ENCODE results near the gene PRM3.

Gene PRM3

DNA sequence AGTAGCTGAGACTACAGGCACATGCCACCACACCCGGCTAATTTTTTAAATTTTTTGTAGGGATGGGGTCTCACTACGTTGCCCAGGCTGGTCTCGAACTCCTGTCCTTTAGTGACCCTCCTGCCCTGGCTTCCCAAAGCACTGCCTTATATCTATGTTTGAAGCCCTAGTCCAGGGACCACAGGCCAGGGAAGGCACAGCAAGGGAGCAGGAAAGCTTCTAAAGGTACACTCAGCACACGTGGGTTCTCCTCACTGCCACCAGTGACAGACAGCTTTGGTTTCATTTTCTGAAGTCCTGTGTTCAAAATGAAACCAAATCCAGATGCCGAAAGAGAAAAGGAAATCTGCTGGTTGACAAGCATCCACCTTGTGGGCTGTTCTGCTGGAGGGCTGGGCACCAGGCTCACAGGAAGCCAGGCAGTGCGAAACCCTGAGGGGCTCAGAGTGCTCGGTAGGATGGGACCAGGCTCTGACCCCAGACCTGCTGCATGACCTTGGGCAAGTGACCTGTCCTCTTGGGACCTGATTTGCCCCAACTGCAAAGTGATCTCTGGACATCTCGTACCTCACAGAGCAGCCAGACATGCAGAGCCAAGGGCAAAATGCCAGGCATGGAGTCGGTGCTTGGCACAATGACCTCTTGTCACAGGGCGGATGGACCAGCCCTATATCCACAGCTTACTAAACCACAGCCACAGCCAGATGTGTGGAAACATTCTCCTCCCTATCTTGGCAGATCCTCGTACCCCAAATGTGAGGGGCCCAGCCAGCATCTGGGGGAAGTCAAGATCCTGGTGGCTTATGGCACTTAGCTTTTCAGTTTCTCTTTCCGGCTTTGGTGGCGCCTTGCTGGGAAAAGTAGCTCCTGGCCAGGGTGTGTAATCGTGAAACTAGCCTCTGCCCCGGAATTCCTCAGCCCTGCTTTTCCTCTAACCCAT, 14.6 kb downstream of the PRM3 start:
- DNase-seq (ENCODE audit: low read depth) = no peak

DNA sequence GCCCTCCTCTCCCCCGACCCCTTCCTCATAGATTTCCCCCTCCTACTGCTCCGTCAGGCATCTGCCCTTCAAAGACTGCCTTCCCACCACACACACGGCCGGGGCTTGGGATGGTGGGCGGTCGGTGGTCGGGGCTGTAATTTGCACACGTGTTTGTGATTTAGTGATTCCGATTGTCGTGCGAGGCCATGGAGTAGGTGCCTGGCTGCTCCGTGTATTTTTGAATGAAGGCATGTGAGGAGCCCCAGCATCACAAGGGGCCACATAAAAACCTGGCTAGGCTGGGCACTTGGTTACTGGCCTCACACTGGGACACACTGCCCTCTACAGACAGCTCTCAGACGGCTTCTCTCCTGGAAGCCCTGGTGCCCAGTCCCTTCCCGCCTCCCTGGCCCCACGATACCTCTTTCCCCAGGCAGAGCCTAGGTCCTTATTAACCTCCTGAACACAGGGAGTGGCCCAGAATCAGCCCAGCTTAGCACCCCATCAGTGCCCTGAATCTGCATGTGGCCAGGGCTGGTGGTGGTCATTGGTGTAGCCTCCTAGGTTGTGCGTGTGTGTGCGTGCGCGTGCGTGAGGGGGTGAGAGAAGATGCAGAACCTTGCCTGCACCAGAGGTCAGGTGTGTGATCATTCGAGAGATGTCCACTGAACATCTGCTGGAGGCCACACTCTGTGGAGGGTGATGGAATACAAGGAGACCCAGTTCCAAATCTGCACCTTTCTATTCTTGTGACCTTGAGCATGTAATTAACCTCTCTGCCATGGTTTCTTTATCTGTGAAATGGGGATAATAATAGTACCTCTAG, 16.1 kb downstream of the PRM3 start:
- peak; percentile 35 for DNase-seq (ENCODE audit: low read depth)

DNA sequence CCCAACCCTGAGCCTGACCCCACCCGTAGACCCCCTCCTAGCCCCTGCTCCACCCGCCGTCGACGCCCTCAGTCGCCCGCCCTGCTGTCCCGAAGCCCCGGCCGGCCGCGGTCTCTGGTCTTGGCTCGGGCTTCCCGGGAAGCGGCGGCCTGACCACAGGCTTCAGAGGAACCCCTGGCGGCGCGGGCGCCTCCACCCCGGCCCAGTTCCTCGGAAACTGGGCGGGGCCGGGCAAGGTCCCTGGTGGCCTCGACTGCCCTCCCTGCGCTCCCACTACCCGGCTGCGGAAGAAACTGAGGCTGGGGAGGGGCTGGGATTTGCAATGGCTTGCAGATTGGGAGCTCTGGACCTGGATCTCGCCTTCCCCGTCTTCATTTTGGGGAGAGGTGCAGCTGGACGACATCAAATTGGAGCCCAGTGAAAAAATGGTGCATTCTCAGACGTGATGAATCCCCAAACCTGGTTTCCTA, 16.7 kb downstream of the PRM3 start:
- DNase-seq (ENCODE audit: low read depth) = no peak

DNA sequence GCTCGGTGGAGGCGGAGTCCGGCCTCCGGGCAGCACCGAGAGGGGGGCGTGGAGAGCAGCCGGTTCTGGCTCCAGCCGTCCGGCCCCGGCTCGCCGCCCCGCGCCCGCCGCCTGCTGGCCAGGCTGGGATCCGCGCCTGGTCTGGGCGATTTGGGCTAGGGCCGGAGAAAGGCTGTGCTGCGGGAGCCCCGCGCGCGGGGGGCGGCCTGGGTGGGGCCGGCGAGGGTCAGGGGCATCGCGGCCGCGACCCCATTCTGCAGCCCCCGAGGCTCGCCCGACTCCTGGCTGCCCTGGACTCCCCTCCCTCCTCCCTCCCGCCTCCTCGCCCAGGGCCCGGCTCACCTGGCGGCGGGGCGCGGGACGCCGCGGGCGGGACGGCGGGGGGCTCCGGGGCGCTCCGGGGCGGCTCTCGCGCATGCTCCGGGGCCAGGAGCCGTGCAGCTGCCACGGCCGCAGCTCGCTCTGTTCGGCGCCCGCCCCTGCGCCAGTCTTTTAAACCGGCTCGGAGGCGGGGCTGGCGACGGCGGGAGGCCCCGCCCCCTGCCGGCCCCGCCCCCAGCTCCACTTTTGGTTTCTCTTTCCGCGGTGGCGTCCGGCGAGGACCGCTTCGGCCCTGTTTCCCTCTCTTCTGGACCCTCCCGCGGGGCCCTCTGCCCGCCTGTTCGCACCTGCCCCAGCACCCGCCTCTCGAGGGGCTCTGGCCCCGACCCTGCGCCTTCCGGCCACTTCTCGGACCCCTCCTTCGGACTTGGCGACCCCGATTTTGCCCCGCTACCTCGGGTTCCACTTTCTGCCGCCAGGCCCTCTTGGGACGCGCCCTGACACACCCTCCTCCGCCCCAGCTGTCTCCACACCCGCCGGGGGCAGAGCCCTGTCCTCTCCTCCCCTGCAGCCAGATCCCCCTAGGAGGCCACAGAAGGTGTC, 17.4 kb downstream of the PRM3 start, which contains the start of gene SOCS1:
Gene SOCS1 (minus strand): TSS at position 468 of the 924 bp plus-strand sequence. CDS start 726 bp downstream, outside the sequence.
- DNase-seq (ENCODE audit: low read depth) = peak; percentile 81

DNA sequence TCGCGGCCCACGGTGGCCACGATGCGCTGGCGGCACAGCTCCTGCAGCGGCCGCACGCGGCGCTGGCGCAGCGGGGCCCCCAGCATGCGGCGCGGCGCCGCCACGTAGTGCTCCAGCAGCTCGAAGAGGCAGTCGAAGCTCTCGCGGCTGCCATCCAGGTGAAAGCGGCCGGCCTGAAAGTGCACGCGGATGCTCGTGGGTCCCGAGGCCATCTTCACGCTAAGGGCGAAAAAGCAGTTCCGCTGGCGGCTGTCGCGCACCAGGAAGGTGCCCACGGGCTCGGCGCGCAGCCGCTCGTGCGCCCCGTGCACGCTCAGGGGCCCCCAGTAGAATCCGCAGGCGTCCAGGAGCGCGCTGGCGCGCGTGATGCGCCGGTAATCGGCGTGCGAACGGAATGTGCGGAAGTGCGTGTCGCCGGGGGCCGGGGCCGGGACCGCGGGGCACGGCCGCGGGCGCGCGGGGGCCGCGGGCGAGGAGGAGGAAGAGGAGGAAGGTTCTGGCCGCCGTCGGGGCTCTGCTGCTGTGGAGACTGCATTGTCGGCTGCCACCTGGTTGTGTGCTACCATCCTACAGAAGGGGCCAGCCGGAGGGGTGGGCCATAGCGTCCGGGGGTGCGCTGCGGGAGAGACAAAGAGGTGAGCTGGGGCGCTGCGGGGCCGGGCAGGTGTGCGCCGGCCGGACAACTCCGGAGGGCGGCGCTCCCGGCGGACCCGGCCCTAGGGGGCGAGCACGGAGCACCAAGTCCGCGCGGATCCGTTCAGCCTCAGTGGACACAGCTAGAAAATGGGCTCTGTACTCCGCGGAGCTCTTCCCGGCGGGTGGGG, 18.3 kb downstream of the PRM3 start:
- peak; percentile 33 for DNase-seq (ENCODE audit: low read depth)

DNA sequence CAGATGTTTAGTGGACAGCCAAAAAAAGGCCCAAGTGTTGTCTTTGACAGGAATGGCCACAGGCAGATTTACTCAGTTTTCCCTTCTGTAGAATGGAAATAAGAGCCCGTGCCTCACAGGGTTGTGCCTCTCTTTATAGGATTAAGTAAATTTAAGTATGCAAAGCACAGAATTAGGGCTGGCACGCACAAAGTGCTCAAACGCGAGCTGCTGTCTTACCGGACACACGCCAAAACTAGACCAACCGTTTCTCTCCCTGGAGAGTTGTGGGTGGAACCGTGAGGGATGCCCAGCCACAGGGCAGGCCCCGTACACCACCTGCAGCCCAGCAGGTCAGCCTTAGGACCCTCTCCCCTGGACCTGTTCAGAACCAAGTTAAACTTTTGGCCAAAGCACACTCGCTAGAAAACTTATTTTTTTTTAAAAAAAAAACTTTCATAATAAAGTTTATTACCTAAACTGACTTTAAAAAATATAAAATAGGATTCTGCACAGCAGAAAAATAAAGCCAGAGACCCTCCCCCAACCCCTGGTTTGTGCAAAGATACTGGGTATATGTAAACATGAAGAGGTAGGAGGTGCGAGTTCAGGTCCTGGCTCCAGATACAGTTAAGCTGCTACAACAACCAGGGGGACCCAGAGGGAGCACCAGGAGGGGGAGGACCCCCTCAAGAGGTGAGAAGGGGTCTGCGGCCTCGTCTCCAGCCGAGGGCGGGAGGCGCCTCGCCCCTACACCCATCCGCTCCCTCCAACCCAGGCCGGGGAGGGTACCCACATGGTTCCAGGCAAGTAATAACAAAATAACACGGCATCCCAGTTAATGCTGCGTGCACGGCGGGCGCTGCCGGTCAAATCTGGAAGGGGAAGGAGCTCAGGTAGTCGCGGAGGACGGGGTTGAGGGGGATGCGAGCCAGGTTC, 19.2 kb downstream of the PRM3 start:
- no peak for DNase-seq (ENCODE audit: low read depth)

DNA sequence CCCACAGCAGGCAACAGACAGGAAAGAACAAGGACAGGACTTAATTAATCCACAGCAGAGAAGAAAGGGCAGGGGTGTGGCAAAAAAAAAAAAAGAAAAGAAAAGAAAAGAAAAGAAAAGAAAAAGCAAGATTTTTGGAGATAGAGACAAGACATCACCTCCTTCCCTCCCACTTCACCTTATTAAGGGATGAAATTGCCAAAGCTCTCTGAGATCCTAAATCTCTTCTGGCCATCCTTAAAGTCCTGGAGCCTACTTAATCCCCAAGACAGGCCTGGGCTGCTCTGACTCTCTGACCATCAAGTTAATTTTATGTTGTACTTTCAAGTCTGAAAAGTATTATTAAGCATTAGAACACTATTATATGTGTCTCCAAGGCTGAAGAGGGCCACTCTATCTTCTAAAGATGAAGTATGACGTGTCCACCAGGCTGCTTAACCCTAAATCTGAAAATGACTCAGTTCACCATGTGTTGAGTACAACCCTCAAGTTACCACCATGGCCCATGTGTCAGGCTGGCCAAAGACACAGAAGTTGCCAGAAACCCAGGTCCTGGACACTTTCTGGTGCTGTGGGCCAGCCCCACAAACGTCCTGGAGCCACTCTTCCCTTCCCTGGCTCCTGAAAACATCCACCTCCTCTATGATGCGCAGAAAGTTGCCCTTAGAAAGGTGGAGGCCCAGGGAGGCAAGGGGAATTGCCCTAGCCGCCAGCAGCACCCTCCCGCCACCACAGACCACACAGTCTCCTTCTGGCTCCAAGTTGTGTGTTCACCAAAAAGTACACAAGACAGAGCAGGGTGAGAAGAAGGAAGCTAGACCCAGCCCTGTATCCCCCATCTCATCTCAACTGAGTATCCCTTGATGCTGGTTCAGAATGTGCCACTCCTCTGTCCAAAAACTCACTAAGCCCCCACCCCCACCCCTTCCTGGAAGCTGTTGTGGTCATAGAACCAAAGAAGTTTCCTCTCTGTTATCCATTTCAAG, 20.1 kb downstream of the PRM3 start:
- peak; percentile 28 for DNase-seq (ENCODE audit: low read depth)

DNA sequence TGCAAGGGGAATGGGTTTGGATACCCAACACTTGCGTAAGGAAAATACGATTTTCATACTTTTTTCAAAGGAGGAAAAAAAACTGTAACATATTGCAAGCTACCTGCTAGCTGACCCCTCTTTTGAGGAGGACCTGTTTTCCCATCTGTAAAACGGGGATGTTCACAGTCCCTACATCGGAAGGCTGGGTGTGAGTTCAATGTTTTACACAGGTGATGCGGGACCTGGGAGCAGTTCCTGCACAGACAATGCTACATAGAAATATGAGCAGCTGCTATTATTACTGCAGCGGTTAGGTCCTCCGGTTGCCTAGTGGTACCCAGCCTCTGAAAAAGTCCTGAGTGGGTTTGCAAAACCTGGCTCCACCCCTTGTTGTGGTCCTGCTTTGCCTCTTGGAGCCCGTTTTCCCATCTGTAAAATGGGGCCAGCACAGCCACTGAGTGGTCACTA, 20.9 kb downstream of the PRM3 start:
- DNase-seq (ENCODE audit: low read depth) = no peak

DNA sequence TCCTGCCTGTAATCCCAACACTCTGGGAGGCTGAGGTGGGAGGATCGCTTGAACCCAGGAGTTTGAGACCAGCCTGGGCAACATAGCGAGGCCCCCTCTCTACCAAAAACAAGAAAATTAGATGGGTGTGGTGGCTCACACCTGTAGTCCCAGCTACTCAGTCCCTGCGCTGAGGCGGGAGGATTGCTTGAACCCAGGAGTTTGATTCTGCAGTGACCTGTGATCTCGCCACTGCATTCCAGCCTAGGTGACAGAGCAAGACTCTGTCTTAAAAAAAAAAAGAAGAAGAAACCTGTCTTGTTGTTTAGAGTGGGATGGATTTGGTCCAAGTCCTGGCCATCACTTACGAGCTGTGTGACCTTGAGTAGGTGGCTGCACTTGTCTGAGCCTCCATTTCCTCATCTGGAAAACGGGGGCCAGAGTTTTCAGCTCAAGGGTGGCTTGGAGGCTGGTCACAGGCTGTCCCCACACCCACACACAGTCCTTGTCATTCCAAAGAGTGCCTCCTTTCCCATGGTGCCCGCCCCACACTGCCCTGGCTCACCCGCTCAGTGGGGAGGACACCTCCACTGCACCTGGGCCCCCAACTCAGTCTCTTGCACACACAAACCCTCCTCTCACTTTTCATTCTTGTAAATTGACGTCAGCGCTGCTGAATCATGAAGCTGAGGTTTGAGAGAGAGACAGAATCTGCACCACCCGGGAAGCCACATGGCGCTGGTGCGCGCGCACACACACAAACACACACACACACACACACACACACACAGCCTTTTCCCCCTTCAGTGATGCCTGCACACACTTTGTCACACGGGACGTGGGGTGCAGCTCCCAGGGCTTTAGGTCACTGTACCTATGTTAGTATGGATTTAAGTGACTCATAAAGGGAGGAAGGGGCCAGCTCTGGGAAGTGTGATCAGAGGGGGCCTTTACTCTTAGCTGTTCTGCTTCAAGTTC, 21.6 kb downstream of the PRM3 start:
- peak; percentile 62 for DNase-seq (ENCODE audit: low read depth)

DNA sequence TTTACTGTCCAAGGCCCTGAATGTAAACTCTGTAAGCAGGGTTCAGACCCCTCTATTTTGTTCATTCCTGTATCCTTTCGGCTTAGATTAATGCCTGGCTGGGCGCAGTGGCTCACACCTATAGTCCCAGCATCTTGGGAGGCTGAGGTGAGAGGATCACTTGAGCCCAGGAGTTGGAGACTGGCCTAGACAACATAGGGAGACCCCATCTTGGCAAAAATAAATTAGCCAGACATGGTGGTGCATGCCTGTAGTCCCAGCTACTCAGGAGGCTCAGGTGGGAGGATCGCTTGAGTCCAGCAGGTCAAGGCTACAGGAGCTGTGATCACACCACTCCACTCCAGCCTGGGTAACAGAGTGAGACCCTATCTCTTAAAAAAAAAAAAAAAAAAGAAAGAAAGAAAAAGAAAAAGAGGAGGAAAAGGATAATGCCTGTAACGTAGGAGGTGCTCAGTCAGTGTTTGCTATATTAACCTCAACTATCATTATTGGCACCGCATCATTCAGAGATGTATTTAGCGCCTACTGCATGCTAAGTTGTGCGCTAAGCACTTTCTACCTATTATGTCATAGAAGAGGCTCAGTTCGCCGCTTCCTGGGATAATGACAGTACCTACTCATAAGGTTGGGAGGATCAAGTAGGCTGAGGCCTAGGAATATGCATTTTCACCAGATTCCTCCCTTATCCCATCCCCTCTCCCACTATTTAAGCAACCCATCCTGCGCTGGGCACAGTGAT, 22.5 kb downstream of the PRM3 start:
- no peak for DNase-seq (ENCODE audit: low read depth)

DNA sequence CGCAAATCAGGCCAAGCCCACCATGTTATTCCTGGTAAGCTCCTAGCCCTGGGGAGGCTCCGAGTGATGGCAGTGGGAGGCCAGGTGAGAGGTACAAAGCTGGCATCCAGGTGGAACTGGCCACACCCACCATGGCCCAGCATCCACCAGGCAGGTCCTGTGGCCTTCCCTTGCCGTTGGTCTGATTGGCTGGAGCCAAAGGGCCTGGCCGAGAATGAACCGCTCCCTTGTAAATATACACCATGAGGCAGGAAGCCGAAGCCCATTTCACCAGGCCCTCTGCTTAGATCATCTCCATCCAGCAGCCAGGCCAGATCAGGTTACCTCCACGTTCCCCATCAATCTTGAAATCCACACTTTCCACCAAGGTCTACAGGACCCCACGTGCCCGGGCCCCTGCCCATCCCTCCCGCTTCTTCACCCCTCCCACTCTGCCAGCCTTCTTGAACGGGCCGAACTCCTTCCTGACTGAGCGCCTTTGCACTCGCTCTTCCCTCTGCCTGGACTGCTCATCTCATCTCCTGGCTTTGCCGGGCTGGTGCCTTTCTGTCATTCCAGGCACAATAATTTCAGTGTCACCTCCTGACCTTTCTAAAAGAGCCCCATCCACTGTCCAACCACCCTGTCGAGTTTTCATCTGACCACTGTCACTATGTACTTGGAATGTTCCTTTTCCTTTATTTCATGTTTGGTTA, 23.2 kb downstream of the PRM3 start:
- DNase-seq (ENCODE audit: low read depth) = no peak

DNA sequence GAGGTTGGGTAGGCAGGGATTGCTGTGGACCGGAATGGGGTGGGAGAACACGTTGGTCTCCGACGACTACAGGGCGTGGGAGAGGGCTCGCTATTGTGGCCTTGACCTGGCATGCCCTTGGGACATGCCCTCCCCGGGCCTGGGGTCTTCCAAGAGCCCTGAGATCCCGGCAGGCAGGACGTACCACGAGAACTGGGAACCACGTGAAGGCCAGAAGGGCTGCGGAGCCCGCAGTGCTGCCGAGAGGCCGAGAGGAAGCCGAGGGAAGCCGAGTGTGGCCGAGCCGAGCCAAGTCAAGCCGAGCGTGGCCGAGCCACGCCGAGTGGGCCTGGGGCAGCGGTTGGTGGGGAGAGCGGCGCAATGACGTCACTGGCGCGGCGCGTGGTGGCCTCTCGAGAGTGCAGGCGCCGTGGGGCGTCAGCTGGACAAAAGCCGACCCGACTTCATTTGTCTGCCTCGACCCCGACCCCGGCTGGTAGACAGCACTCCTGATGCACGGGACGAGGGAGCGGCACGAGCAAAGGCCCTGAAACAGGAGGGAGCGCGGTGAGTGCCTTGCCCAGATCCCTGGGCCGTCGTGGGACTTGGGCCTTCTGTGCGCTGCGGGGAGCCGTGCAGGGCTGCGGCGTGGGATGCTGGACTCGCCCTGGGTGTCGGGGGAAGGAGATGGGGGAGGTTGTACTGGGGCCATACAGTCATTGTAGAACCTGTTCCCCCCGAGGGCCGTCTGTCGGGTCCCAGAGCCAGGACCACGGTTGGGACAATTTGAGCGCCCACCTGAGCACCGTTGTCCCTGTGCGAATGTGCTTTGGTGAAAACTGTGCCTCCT, 24.0 kb downstream of the PRM3 start:
- no peak for DNase-seq (ENCODE audit: low read depth)

DNA sequence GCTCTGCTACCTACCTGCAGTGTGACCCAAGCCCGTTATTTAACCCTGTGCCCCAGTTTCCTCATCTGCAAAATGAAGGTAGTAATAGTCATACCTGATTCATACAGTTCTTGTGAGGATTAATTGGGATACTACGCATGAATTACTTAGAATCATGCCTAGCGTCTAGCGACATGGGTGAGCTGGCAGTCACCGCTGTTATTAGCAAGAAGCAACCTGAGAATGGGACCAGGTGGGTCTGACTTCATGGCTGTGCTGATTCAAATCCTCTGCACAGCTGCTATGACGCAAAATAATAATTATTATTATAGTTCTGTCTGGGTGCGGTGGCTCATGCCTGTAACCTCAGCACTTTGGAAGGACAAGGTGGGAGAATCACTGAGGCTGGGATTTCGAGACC, 25.3 kb downstream of the PRM3 start:
- no peak for DNase-seq (ENCODE audit: low read depth)

DNA sequence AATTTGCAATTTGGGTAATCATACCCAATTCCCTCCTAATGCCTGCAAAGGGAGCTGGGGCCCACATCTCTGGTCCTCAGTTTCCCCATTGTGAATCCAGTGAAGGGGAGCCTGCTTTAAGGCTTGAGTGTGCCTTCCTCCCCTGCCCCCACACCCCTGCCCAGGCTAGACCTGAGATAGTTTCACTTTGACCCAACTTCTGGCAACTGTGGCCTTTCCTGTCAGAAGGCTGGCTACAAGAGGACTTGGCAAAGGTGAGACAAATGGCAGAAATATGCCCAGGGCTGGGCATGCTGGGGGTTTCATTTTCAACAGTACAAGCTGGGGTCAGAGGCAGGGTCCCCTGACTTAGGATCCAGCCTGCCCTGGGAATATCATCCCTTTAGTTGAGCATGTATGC, 27.4 kb downstream of the PRM3 start:
- no peak for DNase-seq (ENCODE audit: low read depth)

DNA sequence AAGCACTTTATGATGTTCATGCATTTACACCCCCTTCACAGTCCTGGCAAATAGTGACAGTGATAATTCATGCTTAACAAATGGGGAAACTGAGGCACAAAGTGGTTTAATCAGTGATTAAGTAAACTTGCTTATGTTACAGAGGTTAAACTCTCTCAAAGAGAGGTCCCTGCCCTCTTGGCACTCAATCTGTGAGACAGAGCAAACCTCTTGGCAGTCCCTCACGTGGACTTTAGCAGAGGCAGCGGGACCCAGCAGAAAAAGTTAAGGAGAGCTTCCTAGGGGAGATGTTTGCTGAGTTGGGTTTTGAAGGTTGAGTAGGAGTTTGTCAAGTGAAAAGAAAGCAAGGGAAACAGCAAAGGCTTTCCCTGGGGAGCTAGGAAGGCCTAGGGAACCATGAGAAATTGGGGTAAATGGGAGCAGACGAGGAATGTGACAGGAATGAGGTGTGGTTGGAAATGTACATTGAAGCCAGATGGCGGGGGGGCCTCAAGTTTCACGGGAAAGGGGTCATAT, 28.1 kb downstream of the PRM3 start:
- no peak for DNase-seq (ENCODE audit: low read depth)

All from activated gamma-delta T cell treated with anti-CD3 and anti-CD28 coated beads, Interleukin-2, amount 50 U/mL, for 16 hours (primary cell).